Left lung (tissue), 10 donors: ENCODE data around the gene DLG2. TPM values are rescaled to one million over a fixed set of nuclear protein-coding genes. Genes with fewer than 3 reads are reported as not detected.

Source experiments
- ATAC-seq: fragments of 200-7000 bp; cut with Tn5 transposase; one replicate; pipeline ENCODE4 v1.9.1; 2020; ENCODE audit warnings: moderate library complexity
- DNase-seq, 4 donors: peaks; one replicate each; pipeline ENCODE4 v3.0.0-alpha.2; 2013 to 2020
- H3K27ac ChIP-seq, 2 donors: fragments of 200-600 bp; sonication (generic) in 1 of 2; one replicate each; pipeline versions ENCODE4 v1.5.0 to v1.8.0; 2020 to 2021
- H3K27me3 ChIP-seq, 2 donors: fragments of 200-600 bp; sonication (generic) in 1 of 2; one replicate each; pipeline versions ENCODE4 v1.5.0 to v1.8.0; 2020 to 2021
- H3K36me3 ChIP-seq, 2 donors: fragments of 200-600 bp; sonication (generic) in 1 of 2; one replicate each; pipeline versions ENCODE4 v1.5.0 to v1.8.0; 2020 to 2021
- H3K4me1 ChIP-seq, 2 donors: fragments of 200-600 bp; one replicate each; pipeline ENCODE4 v1.8.0; 2021
- H3K4me3 ChIP-seq, 2 donors: fragments of 200-600 bp; sonication (generic) in 1 of 2; one replicate each; pipeline versions ENCODE4 v1.5.0 to v1.8.0; 2020 to 2021; ENCODE audit warnings: mild to moderate bottlenecking in 1 of 2
- H3K9me3 ChIP-seq, 2 donors: fragments of 200-600 bp; sonication (generic) in 1 of 2; one replicate each; pipeline versions ENCODE4 v1.5.0 to v1.8.0; 2020 to 2021
- CTCF ChIP-seq, 2 donors: fragments of 200-600 bp; sonication (generic) in 1 of 2; IDR thresholded peaks; one replicate each; pipeline versions ENCODE4 v1.5.0 to v1.8.0; 2021; ENCODE audit warnings: antibody characterized with exemption in 2 of 2
- intact Hi-C, 2 donors: fragments of 100-400 bp; cut with DNase I; formaldehyde crosslinking; loops; one replicate each; pipeline versions ENCODE4 v1.11.2 to v1.14.2; 2022
- polyA plus RNA-seq, 6 donors: library from polyadenylated mRNA; unstranded; fragments of 120-200 nt; gene quantifications; one replicate each; pipeline ENCODE4 v1.2.1, GENCODE V29; 2013; ENCODE audit not compliant: insufficient read length in 6 of 6
- total RNA-seq, 2 donors: library from RNA; stranded (reverse); fragmentation: NEBNext Ultra II Directional; extraction: Animal tissue kit (Norgen Biotek cat#: 25700); gene quantifications; one replicate each; pipeline ENCODE4 v1.2.1, GENCODE V29; 2021
- donor health status: DM: no; HTN: yes; CAD: no.
- donor health status: DM: no; HTN: no; CAD: no.

The DLG2 gene
- total and polyA plus RNA-seq, 8 donors, result 4.5 to 15.0 (median 8.6) TPM

- Histone ChIP-seq H3K4me3 (no peak overlapping the region), H3K4me1 (no peaks in the 10 kb centered on the region), H3K27ac (no peak overlapping the region), H3K9me3 (no peaks in the 10 kb centered on the region), H3K36me3 (no peaks in the 10 kb centered on the region), H3K27me3 (no peaks in the 10 kb centered on the region)
- ATAC-seq (no peak), DNase-seq (no peak)
- intact Hi-C loops, result no loop called here
- no peak for TF ChIP-seq CTCF (IDR thresholded peaks at IDR 0.05)
Measured at GRCh38 chr11:83938148-83938547, 1689.0 kb downstream of the DLG2 start.

GRCh38 chr11:83933008-83933407 lies 1694.1 kb downstream of the DLG2 start:
- no peaks in the 10 kb centered on the region for H3K27me3 ChIP-seq
- no peaks in the 10 kb centered on the region for H3K4me1 ChIP-seq
- no peak overlapping the region for H3K4me3 ChIP-seq
- no peaks in the 10 kb centered on the region for H3K9me3 ChIP-seq
- H3K36me3 ChIP-seq, result no peaks in the 10 kb centered on the region
- no peak for TF ChIP-seq CTCF (IDR thresholded peaks at IDR 0.05)
- H3K27ac ChIP-seq, result no peak overlapping the region
- intact Hi-C loops, result no loop called here
- ATAC-seq (no peak), DNase-seq (no peak)

- Histone ChIP-seq H3K4me3 (no peak overlapping the region), H3K36me3 (no peaks in the 10 kb centered on the region), H3K27me3 (no peaks in the 10 kb centered on the region), H3K4me1 (no peaks in the 10 kb centered on the region), H3K27ac (no peak overlapping the region), H3K9me3 (no peaks in the 10 kb centered on the region)
- DNase-seq, result no peak
- ATAC-seq, result no peak
- TF ChIP-seq CTCF (IDR thresholded peaks at IDR 0.05), result no peak
- intact Hi-C loops, result no loop called here
Measured at GRCh38 chr11:83927422-83927821, 1699.7 kb downstream of the DLG2 start.

GRCh38 chr11:83924795-83925542 lies 1702.2 kb downstream of the DLG2 start:
- no peaks in the 10 kb centered on the region for H3K36me3 ChIP-seq
- intact Hi-C loops, result no loop called here
- no peaks in the 10 kb centered on the region for H3K4me1 ChIP-seq
- H3K27ac ChIP-seq, result no peak overlapping the region
- no peak for DNase-seq
- no peak for TF ChIP-seq CTCF (IDR thresholded peaks at IDR 0.05)
- no peaks in the 10 kb centered on the region for H3K27me3 ChIP-seq
- ATAC-seq, result no peak
- no peaks in the 10 kb centered on the region for H3K9me3 ChIP-seq
- H3K4me3 ChIP-seq, result no peak overlapping the region

- ATAC-seq (no peak), DNase-seq (no peak)
- H3K27ac ChIP-seq, result no peak overlapping the region
- TF ChIP-seq CTCF (IDR thresholded peaks at IDR 0.05), result no peak
- intact Hi-C loops, result no loop called here
- no peak overlapping the region for H3K4me3 ChIP-seq
- no peaks in the 10 kb centered on the region for H3K4me1 ChIP-seq
- no peaks in the 10 kb centered on the region for H3K27me3 ChIP-seq
- H3K36me3 ChIP-seq, result no peaks in the 10 kb centered on the region
- H3K9me3 ChIP-seq, result no peaks in the 10 kb centered on the region
Measured at GRCh38 chr11:83923961-83924360, 1703.2 kb downstream of the DLG2 start.
